NCI-H2029 treated with DMSO at 0.1 percent for 48 hours (cell line): ENCODE results near the gene PI4KB.

Experiments
- DNase-seq: peaks from one replicate; lab custom pipeline; 2025; lab: John Stamatoyannopoulos, UW

The PI4KB gene

GRCh38 chr1:151311589-151312331, 15.5 kb downstream of the PI4KB start:
- no peak for DNase-seq

- DNase-seq: no peak
Measured at GRCh38 chr1:151311011-151311410, 16.2 kb downstream of the PI4KB start.

GRCh38 chr1:151309811-151310323, 17.3 kb downstream of the PI4KB start:
- DNase-seq: no peak

GRCh38 chr1:151294742-151295462, 32.3 kb downstream of the PI4KB start:
- DNase-seq: no peak

GRCh38 chr1:151293093-151293492, 34.1 kb downstream of the PI4KB start:
- DNase-seq: no peak

- DNase-seq: no peak
Measured at GRCh38 chr1:151292207-151293030, 34.8 kb downstream of the PI4KB start.

GRCh38 chr1:151290709-151291303, 36.4 kb downstream of the PI4KB start:
- DNase-seq: no peak

GRCh38 chr1:151289991-151290708, 37.1 kb downstream of the PI4KB start:
- no peak for DNase-seq

GRCh38 chr1:151289080-151289935, 37.9 kb downstream of the PI4KB start:
- DNase-seq: no peak

- no peak for DNase-seq
Measured at GRCh38 chr1:151288502-151288901, 38.7 kb downstream of the PI4KB start.

- no peak for DNase-seq
Measured at GRCh38 chr1:151287767-151288500, 39.3 kb downstream of the PI4KB start.

- no peak for DNase-seq
Measured at GRCh38 chr1:151287341-151287699, 39.9 kb downstream of the PI4KB start.

GRCh38 chr1:151286619-151287340, 40.4 kb downstream of the PI4KB start:
- no peak for DNase-seq

GRCh38 chr1:151284013-151284577, 43.1 kb downstream of the PI4KB start:
- no peak for DNase-seq

GRCh38 chr1:151282883-151283725, 44.1 kb downstream of the PI4KB start:
- DNase-seq: no peak

- DNase-seq: peak; percentile 98
Measured at GRCh38 chr1:151281969-151282882, 45.0 kb downstream of the PI4KB start, which contains the start of gene ZNF687. Gene ZNF687 (plus strand): TSS chr1:151282299. CDS start chr1:151286292, 3,993 bp downstream.
